LHCN-M2 (cell line): Measurements from ENCODE around the gene GAS1. TPM values are rescaled to one million over a fixed set of nuclear protein-coding genes. Genes with fewer than 3 reads are reported as not detected.

Experiments used
- DNase-seq: peaks from one replicate; pipeline ENCODE4 v3.0.0-alpha.2; 2012; ENCODE audit warnings: low read depth
- polyA plus RNA-seq: library from polyadenylated mRNA; unstranded; fragments of >200 nt; gene quantifications from one replicate; pipeline ENCODE4 v1.2.1, GENCODE V29; 2012; ENCODE audit warnings: missing spikeins
- total RNA-seq: library from RNA; depleted of rRNA; stranded (reverse); fragments of >200 nt; gene quantifications from 2 replicates; pipeline ENCODE4 v1.2.3, GENCODE V29; 2014; rRNA removed

GAS1 gene
- 159 TPM in 2 replicates for total RNA-seq
- 13.3 TPM for polyA plus RNA-seq

GRCh38 chr9:86947146-86948073 lies at the start of gene GAS1:
Gene GAS1 (minus strand): TSS chr9:86947506. CDS start chr9:86946779, 727 bp downstream.
- DNase-seq, result peak; percentile 98

- no peak for DNase-seq
Observed at GRCh38 chr9:86994231-86994630, 46.9 kb upstream of the GAS1 start.

DNA sequence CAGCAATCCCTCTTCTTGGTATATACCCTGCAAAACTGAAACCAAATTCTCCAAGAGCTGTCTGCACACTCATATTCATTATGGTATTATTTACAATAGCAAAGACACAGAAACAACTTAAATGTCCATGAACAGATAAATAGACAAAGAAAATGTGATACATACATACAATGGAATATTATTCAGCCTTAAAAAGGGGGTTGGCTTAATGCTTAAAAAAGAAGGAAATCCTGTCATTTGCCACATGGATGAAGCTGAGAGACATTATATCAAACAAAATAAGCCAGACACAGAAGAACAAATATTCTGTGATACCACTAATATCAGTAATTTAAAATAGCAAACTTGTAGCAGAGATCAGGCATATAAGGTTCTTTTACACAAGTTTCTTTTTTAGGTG lies 46.5 kb upstream of the GAS1 start:
- DNase-seq, result no peak

GRCh38 chr9:86991077-86991476 lies 43.8 kb upstream of the GAS1 start:
- DNase-seq, result peak; percentile 32

DNA sequence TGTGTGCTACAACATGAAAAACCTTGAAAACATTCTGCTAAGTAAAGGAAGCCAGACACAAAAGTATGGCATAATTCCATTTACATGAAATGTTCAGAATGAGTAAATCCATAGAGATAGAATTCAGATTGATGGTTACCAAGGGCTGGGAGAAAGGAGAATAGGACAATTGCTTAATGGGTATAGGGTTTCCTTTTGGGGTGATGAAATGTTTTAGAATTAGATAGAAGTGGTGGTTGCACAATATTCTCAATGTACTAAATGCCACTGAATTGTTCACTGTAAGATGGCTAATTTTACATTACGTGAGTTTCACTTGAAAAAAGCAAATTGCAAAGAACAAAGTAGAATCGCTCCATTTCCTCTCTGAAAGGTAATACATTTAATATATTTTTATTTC lies 43.0 kb upstream of the GAS1 start:
- peak; percentile 73 for DNase-seq

- DNase-seq, result no peak
Observed at GRCh38 chr9:86987900-86988299, 40.6 kb upstream of the GAS1 start.

GRCh38 chr9:86985132-86985647 lies 37.9 kb upstream of the GAS1 start:
- no peak for DNase-seq

GRCh38 chr9:86983620-86984259 lies 36.4 kb upstream of the GAS1 start:
- DNase-seq, result peak; percentile 98

DNA sequence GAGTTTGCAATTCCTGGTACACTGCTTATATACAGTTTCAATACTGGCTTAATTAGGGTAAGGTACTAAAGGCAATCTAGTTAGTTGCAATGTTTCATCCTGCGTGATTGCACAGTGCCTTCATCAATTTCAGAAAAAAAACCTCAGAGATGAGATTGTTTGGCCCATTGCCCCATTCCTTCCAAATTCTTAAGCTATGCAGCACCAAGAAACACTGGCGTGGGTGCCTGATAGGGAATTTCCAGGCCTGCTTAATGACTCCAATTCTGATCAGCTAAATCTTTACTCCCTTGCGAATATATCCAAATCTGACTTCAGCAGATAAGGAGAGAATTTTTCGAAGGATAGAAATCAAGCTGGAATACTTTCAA lies 35.9 kb upstream of the GAS1 start:
- no peak for DNase-seq

DNA sequence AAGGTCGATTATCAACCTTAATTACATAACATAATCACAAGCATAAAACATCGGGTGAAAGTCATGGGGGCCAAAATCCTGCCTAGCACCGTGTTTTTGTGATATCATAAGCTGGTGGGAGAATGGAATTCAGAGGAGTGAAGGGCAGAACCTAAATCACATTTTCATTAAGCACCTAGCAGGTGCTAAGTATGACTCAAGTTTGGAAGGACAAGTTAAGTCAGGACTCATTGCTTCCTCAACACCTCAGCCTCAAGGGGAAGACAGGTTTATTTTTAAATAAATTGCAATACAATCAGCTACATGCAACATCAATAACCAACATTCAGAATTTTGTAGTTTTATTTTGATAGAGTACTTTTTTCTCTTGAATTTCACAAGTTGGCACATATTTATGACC lies 33.5 kb upstream of the GAS1 start:
- no peak for DNase-seq

GRCh38 chr9:86979657-86980056 lies 32.4 kb upstream of the GAS1 start:
- no peak for DNase-seq

DNA sequence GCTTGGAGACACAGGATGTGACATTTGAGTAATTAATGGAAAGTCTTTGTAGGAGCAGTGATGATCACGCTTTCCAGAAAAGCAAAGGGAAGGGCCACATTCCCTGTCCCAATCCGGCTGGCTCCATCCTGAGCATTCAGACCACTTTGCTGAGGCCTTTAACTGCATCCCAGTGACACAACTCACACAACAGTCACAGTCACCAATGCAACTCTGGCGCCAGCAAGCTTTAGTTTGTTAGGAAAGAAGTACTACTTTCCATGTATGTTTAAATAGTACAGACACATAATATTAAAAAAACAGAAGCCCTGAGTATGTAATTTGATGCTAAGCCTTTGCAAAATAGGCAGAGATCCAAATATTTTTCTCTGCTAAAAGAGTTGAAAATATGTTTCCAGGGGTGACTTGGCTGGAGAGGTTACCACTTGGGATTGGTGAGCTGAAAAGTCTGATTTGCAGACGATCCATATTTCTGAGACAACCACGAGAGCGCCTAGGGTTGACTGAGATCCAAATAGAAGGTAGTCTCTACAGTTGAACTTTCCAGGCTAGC lies 31.7 kb upstream of the GAS1 start:
- peak; percentile 85 for DNase-seq

DNA sequence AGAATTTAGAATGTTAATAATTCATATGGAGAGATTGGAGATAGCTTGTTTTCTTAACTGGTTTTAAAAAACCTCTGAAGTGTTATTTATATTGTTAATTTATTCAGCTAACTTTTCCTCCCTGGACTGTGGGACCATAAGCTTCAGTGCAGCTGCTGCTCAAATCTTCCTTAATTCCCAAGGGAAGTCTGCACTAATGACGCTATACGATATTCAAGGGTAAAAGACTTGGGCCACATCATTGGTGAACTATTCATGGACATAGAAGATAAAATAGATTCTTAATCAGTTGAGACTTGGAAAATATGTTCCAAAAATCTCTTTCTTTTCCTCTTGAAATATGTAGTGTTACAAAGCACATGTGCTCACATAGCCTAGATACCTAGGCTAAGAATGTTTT lies 31.1 kb upstream of the GAS1 start:
- peak; percentile 96 for DNase-seq

DNA sequence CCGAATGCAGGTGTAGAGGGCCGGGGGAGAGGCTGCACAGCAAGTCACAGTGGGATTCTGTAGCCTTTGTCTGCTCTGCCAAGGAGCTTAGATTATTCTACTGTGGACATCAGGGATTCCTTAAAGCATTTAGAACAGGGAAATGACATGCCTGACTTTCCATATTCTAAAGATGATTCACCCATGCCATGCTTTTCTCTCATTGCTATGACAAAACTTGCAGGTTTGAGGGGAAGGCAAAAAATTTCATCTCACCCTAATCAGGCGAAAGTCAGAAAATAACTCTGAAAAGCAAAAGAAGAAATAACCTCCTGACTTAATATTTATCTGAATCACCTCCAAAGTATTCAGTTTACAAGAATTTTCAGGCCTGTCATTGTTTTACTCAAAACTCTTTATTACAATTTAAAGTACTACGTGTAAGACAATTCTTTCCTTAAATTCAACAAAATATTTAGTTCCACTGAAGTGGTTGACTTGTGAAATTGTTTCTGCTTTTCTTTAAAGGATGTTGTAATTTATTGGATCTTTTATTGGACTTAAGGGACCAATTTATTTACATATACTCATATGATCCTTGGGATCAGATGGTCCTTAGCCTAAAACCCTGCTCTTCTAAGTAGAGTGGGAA lies 30.0 kb upstream of the GAS1 start:
- peak; percentile 79 for DNase-seq

- peak; percentile 95 for DNase-seq
Observed at GRCh38 chr9:86975606-86976005, 28.3 kb upstream of the GAS1 start.

GRCh38 chr9:86975036-86975435 lies 27.7 kb upstream of the GAS1 start:
- no peak for DNase-seq

DNA sequence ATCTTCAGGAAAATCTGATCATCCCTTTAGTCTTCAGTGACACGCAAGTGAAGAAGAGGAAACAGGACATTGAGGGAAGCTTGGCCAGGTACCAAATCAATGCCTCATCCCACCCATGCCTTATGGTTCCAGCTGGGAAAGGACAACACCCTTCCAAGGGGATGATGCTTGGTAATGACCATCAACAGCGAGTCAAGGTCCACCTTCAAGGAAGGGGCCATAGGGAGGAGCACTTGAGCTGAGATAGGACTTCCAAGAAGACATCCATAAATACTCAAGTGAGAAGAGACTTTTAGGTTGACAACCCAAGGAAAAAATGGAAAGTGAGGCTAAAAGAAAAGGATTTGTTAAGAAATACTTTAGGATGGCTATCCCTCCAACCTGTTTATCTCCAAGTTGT lies 27.1 kb upstream of the GAS1 start:
- peak; percentile 73 for DNase-seq

DNA sequence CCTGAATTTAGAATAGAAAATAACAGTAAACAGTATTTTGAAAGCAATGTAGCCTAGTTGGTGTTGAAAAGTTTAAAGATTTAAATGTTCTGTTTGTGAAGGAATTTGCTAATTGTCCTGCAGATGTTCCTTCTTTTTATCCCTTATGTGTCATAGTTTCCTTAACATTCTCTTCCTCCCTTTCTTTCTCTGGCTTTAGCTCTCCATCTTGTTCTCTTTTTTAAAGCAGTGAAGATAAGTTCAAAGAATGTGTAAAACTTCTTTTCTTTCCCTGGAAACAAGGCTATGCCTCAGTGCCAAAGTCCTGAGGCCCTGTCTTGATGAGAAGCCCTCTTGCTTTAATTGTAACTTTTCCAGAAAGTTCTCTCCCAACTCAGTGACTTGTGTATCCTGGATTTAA lies 24.4 kb upstream of the GAS1 start:
- DNase-seq, result no peak

DNA sequence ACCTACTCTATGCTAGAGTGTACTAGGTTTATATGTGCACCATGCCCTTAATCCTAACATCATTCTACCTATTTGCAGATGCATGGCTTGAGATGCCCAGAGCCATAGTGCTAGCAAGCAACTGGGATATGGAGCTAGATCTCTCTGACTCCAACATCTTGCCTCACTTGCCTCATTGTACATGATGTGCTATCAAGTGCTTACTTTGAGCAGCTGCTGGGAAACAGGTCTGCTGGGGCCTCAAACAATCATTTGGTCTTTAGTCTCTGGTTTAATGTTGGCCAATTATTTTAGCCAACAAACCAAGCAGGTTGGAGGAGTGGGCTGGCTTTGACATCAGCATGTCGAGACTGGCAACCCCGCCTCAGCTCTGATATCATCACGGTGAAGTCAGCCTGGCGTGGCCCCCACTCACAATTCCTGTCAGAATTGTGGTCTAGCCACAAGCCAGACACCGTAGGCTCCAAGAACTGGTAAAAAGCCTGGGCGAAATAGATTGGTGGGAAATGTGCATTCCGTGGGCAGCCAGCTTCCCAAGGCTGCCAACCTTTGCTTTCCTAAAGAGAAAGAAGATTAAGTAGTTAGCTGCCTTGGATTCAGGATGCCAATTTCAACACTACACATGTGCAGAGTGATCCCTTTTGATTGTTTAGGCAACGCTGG lies 21.1 kb upstream of the GAS1 start:
- peak; percentile 77 for DNase-seq

DNA sequence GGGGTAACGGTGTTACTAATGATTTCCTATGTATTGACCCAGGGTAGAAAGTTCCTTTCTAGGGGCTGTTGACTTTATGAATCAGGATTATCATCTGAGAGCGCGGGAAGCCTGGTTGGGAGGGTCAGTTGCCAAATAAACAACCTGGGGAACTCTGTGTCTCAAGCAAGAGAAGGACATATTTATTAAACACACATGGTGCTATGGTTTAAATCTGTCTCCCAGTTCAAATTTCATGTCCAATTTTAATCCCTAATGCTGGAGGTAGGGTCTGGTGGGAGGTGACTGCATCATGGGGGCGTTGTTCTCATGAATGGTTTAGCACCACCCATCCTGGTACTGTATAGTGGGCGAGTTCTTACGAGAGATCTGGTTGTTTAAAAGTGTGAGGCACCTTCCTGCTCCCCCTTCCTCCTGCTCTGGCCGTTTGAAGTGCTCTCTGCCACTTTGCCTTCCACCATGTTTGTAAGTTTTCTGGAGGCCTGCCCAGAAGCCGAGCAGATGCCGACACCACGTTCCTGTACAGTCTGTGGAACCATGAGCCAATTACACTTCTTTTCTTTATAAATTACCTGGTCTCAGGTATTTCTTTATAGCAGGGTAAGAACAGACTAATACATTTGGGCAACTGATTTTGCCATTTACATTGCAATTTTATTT lies 19.7 kb upstream of the GAS1 start:
- DNase-seq, result no peak
